CD14-positive monocyte (primary cell): ENCODE results near the gene GLI3. TPM values are rescaled to one million over a fixed set of nuclear protein-coding genes. Genes with fewer than 3 reads are reported as not detected.

ENCODE experiments used
- DNase-seq, 3 donors: peaks; one replicate each; pipeline ENCODE4 v3.0.0-alpha.2; 2011 to 2022
- H2AFZ ChIP-seq: 2 replicates; pipeline ENCODE4 v1.6.0; 2012; ENCODE audit warnings: mild to moderate bottlenecking, low read depth, low read length, inconsistent platforms; ENCODE audit not compliant: insufficient read depth, poor library complexity, severe bottlenecking
- H3K27ac ChIP-seq, 2 donors: 1 replicate in 1 of 2; 2 replicates in 1 of 2; pipeline ENCODE4 v1.5.1; 2012 to 2013; ENCODE audit warnings: low read length in 2 of 2, control low read depth in 1 of 2, inconsistent platforms in 1 of 2, low read depth in 1 of 2, mild to moderate bottlenecking in 1 of 2
- H3K27me3 ChIP-seq, 2 donors: one replicate each; pipeline versions ENCODE4 v1.6.0 to v1.6.1; 2011 to 2013; ENCODE audit warnings: low read length in 2 of 2; ENCODE audit not compliant: control insufficient read depth in 2 of 2, insufficient read depth in 2 of 2
- H3K36me3 ChIP-seq, 2 donors: replicated peaks in 1 of 2; 1 replicate in 1 of 2; 2 replicates in 1 of 2; pipeline versions ENCODE4 v1.5.1 to v1.6.1; 2012 to 2013; ENCODE audit warnings: low read length in 2 of 2, control low read depth in 1 of 2, inconsistent platforms in 1 of 2, mild to moderate bottlenecking in 1 of 2; ENCODE audit not compliant: insufficient read depth in 2 of 2, control insufficient read depth in 1 of 2
- H3K4me1 ChIP-seq, 2 donors: 1 replicate in 1 of 2; 2 replicates in 1 of 2; pipeline versions ENCODE4 v1.5.1 to v1.6.1; 2012 to 2013; ENCODE audit warnings: low read length in 2 of 2, control low read depth in 1 of 2, inconsistent platforms in 1 of 2, mild to moderate bottlenecking in 1 of 2, moderate library complexity in 1 of 2; ENCODE audit not compliant: insufficient read depth in 2 of 2, control insufficient read depth in 1 of 2
- H3K4me2 ChIP-seq: replicated peaks from 2 replicates; pipeline ENCODE3; 2012; ENCODE audit warnings: low read length, moderate library complexity, mild to moderate bottlenecking; ENCODE audit not compliant: poor library complexity, severe bottlenecking; ENCODE audit errors: extremely low read depth
- H3K4me3 ChIP-seq, 3 experiments: fragments of 200-600 bp in 1 of 3; sonication (generic) in 1 of 3; replicated peaks in 1 of 3; 1 replicate in 2 of 3; 2 replicates in 1 of 3; pipeline ENCODE4 v1.5.1; 2011 to 2013; ENCODE audit warnings: low read length in 3 of 3, mild to moderate bottlenecking in 3 of 3, control low read depth in 2 of 3, low read depth in 2 of 3, inconsistent platforms in 1 of 3, moderate library complexity in 1 of 3
- H3K79me2 ChIP-seq: 2 replicates; pipeline ENCODE4 v1.6.0; 2012; ENCODE audit warnings: mild to moderate bottlenecking, control low read depth, inconsistent platforms, low read length, moderate library complexity; ENCODE audit not compliant: insufficient read depth
- H3K9ac ChIP-seq: 2 replicates; pipeline ENCODE4 v1.6.0; 2017; ENCODE audit warnings: low read length, mild to moderate bottlenecking; ENCODE audit not compliant: insufficient read depth, poor library complexity, severe bottlenecking
- H3K9me3 ChIP-seq, 2 donors: replicated peaks in 1 of 2; 1 replicate in 1 of 2; 2 replicates in 1 of 2; pipeline versions ENCODE4 v1.5.1 to v1.6.1; 2012 to 2013; ENCODE audit warnings: low read length in 2 of 2, control low read depth in 1 of 2; ENCODE audit not compliant: control insufficient read depth in 1 of 2, insufficient read depth in 1 of 2
- H4K20me1 ChIP-seq: 2 replicates; pipeline ENCODE4 v1.6.0; 2012; ENCODE audit warnings: mild to moderate bottlenecking, low read length, control low read depth, moderate library complexity; ENCODE audit not compliant: insufficient read depth
- H3K27ac Mint-ChIP-seq, 7 donors: one replicate each; pipeline ENCODE4 v1.8.0; 2020; ENCODE audit warnings: mild to moderate bottlenecking in 7 of 7, mixed read lengths in 7 of 7, moderate library complexity in 6 of 7, inconsistent platforms in 2 of 7
- H3K27me3 Mint-ChIP-seq, 3 donors: one replicate each; pipeline ENCODE4 v1.8.0; 2021 to 2022; ENCODE audit warnings: low read depth in 3 of 3, mild to moderate bottlenecking in 3 of 3, mixed read lengths in 3 of 3, moderate library complexity in 3 of 3, inconsistent platforms in 1 of 3
- H3K36me3 Mint-ChIP-seq, 2 donors: one replicate each; pipeline ENCODE4 v1.8.0; 2020; ENCODE audit warnings: mixed read lengths in 2 of 2, inconsistent platforms in 1 of 2, mild to moderate bottlenecking in 1 of 2
- H3K4me1 Mint-ChIP-seq: one replicate; pipeline ENCODE4 v1.8.0; 2020; ENCODE audit warnings: mild to moderate bottlenecking, mixed read lengths
- H3K4me3 Mint-ChIP-seq, 2 donors: one replicate each; pipeline ENCODE4 v1.8.0; 2020; ENCODE audit warnings: mild to moderate bottlenecking in 2 of 2, mixed read lengths in 2 of 2, moderate library complexity in 1 of 2
- H3K9me3 Mint-ChIP-seq, 7 donors: one replicate each; pipeline ENCODE4 v1.8.0; 2020 to 2022; ENCODE audit warnings: mixed read lengths in 7 of 7, mild to moderate bottlenecking in 6 of 7, moderate library complexity in 6 of 7, inconsistent platforms in 2 of 7
- CTCF ChIP-seq: fragments of 200-600 bp; IDR thresholded peaks from one replicate; pipeline ENCODE4 v1.8.0; 2022; ENCODE audit warnings: antibody characterized with exemption, mild to moderate bottlenecking
- WGBS: methylation state at CpG from one replicate; pipeline ENCODE4 v1.1.5; 2013; ENCODE audit warnings: missing lambda C conversion rate; ENCODE audit not compliant: insufficient coverage; 5-methylcytosine and 5-hydroxymethylcytosine counted together
- intact Hi-C, 2 donors: fragments of 100-400 bp; cut with micrococcal nuclease; formaldehyde crosslinking; loops; one replicate each; pipeline versions ENCODE4 v1.15.0 to v1.15.1; 2023
- polyA plus RNA-seq, 3 donors: library from polyadenylated mRNA; depleted of rRNA in 1 of 3; unstranded in 2 of 3; stranded (reverse) in 1 of 3; fragments of 300-500 nt in 2 of 3; fragments of >200 nt in 1 of 3; fragmentation: Illumina TruSeq in 2 of 3; gene quantifications; 1 replicate in 2 of 3; 2 replicates in 1 of 3; pipeline ENCODE4 v1.2.3, GENCODE V29; 2012 to 2021

Gene GLI3
- polyA plus RNA-seq, 3 donors: not detected

GRCh38 chr7:42046483-42046882, 190.5 kb downstream of the GLI3 start:
- no peaks in the 10 kb centered on the region for H3K4me1 ChIP-seq
- no peak overlapping the region for H3K27ac ChIP-seq
- H3K4me1 Mint-ChIP-seq: no peaks in the 10 kb centered on the region
- WGBS: 84% methylated on average over 3 of the region's 3 CpGs
- no peak overlapping the region for H3K4me3 ChIP-seq
- DNase-seq: no peak
- no peaks in the 10 kb centered on the region for H3K36me3 ChIP-seq
- H2AFZ ChIP-seq: no peak overlapping the region
- no peaks in the 10 kb centered on the region for H4K20me1 ChIP-seq
- no peak overlapping the region for H3K9ac ChIP-seq
- H3K9me3 Mint-ChIP-seq: no peaks in the 10 kb centered on the region
- no peaks in the 10 kb centered on the region for H3K27me3 ChIP-seq
- H3K27ac Mint-ChIP-seq: no peak overlapping the region
- H3K79me2 ChIP-seq: no peaks in the 10 kb centered on the region
- H3K9me3 ChIP-seq: no peaks in the 10 kb centered on the region
- no peaks in the 10 kb centered on the region for H3K36me3 Mint-ChIP-seq
- no peak for TF ChIP-seq CTCF
- H3K27me3 Mint-ChIP-seq: peaks cover 0 to 4% (median 1%) of the 10 kb centered on the region in 3 donors
- H3K4me3 Mint-ChIP-seq: no peak overlapping the region
- intact Hi-C loops: no loop called here
- H3K4me2 ChIP-seq: no peak overlapping the region

DNA sequence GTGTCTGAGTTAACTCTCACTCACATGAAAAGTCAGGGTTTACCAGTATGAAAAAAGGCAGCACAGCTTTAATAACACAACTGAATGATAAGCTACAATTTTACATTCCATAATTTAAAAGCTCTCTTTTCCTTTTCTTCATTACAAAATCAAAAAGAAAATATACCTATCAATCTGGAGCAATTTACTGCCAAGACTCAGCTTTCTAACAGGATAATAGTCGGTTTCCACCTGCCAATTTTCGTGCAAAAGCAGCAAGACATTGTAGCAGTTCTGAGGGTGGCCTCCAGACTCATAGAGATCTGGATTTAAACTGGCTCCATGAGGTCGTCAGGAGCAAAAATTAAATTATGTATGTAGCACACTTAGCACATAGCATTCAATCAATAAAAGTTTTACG, 191.0 kb downstream of the GLI3 start:
- no peak overlapping the region for H3K4me2 ChIP-seq
- no peaks in the 10 kb centered on the region for H3K27me3 ChIP-seq
- Mint-ChIP-seq H3K4me3 (no peak overlapping the region), H3K27ac (no peak overlapping the region), H3K36me3 (no peaks in the 10 kb centered on the region), H3K4me1 (no peaks in the 10 kb centered on the region), H3K27me3 (peaks cover 0 to 4% (median 3%) of the 10 kb centered on the region in 3 donors), H3K9me3 (no peaks in the 10 kb centered on the region)
- no CpG with 5 or more reads among the region's 4 CpGs for WGBS
- H3K79me2 ChIP-seq: no peaks in the 10 kb centered on the region
- no peaks in the 10 kb centered on the region for H4K20me1 ChIP-seq
- TF ChIP-seq CTCF: no peak
- no peak for DNase-seq
- H3K27ac ChIP-seq: no peak overlapping the region
- no peak overlapping the region for H3K9ac ChIP-seq
- no peaks in the 10 kb centered on the region for H3K36me3 ChIP-seq
- no peaks in the 10 kb centered on the region for H3K9me3 ChIP-seq
- no peak overlapping the region for H2AFZ ChIP-seq
- H3K4me1 ChIP-seq: no peaks in the 10 kb centered on the region
- no peak overlapping the region for H3K4me3 ChIP-seq
- intact Hi-C loops: no loop called here
